ENCODE measurements around the gene CAMKK1.

The CAMKK1 gene

DNA sequence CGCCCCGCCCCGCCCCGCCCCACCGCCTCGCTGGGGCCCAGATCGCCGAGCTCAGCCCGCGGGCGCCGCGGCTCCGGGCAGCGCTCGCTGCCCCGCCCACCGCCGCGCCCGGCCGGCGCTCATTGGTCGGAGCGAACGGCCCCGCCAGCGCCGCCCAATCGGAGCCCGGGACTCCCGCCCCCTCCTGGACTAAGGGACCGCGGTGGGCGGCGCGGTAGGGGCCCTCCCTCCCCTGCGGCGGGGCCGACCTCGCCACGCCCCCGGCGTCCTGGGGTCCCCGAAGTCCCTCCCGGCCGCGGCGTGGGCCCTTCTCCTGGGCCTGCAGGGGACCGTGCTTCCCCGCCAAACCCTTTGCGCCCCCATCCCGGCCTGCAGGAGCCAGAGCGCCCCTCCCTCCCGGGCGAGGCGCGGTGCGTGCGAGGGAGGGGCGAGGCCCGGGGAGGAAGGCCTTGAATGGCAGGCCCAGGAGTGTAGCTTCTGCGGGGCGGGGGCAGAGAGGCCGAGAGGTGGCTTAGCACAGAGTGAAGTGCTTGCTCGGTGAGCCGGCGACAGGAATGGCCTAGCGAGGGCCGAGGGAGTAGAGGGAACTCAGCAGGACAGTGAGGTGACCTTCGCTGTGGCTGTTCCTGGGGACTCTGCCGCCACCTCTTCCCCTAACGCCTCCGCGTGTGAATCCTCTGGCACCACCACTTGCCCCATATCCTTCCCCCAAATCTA is at the start of gene CAMKK1:
Gene CAMKK1, minus strand, starts transcription at position 51 of the 717 bp plus-strand sequence. CDS start 7,366 bp downstream, outside the sequence.
- in situ Hi-C loops (cut with MboI; ENCODE audit: low sequenced_read_pairs) = no loop called here

DNA sequence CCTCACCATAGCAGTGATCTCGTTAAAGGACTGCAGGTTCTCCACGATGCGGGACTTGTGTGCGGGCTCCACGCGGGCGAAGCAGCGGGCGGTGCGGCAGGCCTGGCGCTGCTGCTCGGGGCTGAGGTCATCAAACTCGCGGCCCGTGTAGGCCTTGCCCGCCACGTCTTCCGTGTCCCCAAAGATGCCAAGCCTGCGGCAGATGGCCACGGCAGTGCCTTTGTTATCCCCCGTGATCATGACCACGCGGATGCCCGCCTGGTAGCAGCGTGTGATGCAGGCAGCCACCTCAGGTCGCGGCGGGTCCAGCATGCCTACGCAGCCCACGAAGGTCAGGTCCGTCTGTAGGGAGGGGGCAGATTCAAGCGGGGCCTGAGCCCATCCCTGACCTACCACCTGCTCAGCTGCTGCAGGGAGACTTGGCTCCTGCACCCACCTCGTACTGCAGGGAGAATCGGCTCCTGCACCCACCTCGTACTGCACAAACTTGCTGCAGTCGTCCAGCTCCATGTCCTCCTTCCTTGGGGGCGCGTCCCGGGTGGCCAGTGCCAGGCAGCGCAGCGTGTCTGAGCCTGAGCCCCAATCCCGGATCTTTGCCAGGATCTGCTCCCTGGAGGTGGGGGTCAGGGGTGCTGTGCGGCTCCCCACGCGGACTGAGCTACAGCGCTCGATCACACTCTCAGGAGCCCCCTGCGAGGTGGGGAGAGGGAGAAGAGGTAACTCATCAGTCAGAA is 48.3 kb upstream of the CAMKK1 start:
- in situ Hi-C loops (cut with MboI; ENCODE audit: low sequenced_read_pairs) = no loop called here

DNA sequence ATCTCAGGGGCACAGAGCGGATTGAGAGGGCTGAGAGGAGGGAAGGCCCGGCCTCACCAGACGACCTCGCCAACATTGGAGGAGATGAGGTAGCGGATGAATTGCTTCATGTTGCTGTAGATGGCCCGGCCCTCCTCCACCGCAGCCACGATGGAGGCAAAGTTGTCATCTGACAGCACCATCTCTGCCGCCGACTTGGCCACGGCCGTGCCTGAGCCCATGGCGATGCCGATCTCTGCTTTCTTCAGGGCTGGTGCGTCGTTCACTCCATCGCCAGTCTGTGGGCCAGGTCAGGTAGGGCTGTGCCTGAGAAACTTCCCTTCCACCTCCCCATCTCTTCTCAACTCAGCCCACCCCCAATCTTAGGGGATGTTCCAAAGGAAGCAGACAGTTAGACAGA is 44.5 kb upstream of the CAMKK1 start:
- in situ Hi-C loops (cut with MboI; ENCODE audit: low sequenced_read_pairs) = no loop called here

DNA sequence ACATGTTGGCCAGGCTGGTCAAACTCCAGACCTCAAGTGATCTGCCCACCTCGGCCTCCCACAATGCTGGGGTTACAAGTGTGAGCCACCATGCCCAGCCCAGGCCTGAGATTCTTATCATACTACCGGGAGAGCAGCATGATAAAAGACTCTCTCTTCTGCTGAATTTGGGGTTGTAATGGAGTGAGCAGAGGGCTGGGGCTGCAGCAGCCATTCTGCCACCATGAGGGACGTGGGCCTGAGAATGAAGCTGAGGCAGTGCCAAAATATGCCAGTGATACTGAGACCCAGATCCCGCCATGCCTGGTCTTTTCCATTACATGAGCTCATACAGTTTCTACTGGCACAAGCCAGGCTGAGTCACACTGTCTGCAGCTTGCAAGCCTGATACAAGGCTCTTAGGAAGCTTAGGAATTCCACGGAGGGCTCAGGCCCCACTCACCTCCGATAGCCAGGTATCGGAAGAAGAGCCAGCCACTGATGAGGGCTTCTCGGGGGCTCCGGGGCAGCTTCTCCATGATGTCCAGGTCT is 43.0 kb upstream of the CAMKK1 start:
- in situ Hi-C loops (cut with MboI; ENCODE audit: low sequenced_read_pairs) = no loop called here

DNA sequence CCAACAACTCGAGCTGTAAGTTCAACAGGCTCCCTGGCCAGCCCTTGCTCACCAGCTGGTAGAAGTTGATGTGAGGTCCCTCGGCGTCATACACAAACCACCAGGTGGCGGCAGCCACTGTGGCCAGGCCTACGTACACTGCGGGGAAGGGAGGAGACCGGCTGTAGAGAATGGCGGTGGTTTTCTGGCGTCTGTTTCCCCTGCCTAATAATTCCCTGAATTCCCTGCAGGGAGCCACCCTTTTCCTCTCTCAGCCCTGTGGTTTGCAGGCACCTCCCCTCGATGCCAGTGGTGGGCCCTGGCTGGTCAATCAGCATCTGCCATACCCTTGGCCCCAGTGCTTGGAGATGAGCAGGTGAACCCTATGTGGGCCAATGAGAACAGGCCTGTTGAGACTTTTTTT is 42.3 kb upstream of the CAMKK1 start:
- in situ Hi-C loops (cut with MboI; ENCODE audit: low sequenced_read_pairs) = no loop called here

DNA sequence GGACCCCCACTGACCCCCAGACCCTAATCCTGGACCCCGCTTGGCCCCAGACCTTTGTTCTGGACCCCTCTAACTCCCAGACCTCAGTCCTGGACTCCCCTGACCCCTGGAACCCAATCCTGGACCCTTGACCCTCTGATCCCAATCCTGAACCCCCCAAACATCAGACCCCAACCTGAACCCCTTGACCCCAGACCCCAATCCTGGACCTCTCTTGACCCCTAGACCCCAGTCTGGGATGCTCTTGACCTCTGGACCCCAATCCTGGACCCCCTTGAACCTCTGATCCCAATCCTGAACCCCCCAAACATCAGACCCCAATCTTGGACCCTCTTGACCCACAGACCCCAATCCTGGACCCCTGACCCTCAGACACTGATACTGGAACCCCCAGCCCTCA is 36.9 kb upstream of the CAMKK1 start:
- in situ Hi-C loops (cut with MboI; ENCODE audit: low sequenced_read_pairs) = no loop called here

DNA sequence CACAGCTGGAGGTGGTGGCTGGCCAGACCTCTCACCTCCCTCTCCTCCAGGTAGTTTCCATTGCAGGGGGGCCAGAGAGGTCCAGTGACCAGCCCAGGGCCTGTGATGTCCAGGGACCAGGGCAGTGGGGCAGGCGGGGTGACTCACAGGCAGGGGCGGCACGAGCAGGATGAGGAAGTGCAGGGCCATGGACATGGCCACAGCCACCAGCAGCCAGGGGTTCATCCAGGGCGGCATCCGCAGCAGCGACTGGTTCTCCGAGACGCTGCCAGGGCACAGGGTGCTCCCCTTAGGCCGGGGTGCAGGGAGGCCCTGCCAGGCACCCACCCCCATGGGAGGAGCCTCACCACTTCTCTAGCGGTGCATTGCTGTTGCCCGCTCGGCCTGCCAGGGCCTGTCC is 36.3 kb upstream of the CAMKK1 start:
- in situ Hi-C loops (cut with MboI; ENCODE audit: low sequenced_read_pairs) = no loop called here

DNA sequence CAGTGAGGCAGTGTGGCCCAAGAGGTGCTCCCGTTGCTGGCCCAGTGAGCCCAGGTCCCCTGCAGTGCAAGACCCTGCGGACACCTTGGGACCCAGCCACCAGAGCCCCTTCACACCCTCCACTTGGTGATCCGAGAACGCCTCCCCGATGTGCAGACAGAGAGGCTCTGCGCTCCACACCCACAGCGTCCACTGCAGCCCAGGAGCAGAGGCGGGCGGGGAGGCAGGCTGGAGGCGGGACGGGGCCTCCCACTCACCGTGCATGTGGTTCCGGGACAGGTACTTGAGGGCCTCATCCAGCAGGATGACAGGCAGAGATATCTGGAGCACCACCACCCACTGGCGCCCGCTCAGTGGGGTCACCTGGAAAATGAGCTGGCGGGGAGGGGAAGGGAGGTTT is 35.6 kb upstream of the CAMKK1 start:
- in situ Hi-C loops (cut with MboI; ENCODE audit: low sequenced_read_pairs) = no loop called here

DNA sequence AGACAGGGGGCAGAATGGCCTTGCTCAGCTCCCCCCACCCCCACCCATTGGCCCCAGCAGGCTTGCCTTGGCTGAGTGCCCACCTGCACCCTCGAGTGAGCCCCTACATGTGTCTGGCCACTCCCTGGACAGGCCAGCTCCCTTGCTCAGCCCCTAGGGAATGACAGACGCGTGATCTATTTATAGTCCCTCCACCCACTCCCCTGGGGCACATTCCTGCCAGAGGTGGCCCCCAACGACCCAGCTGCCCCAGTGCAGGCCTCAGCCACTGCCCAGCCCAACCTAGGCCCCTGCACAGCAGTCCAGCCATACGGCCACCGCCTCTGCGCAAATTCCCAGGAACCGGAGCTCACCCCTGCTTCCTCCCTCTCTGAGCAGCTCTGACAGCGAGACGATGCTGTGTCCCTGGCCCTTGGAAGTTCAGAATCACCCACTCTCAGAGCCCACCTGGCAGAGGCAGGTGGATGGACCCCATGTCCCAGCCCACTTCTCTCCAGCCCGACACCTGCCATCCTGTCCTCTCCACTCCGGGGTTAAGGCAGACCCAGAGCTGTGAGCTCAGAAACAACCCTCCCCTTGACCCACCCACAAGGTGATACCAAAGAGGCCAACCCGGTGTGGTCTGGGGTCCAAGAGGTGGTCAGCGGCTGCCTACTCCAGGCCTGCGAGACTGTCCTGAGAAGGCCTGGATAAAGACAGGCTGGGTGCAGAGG is 34.9 kb upstream of the CAMKK1 start:
- in situ Hi-C loops (cut with MboI; ENCODE audit: low sequenced_read_pairs) = no loop called here

DNA sequence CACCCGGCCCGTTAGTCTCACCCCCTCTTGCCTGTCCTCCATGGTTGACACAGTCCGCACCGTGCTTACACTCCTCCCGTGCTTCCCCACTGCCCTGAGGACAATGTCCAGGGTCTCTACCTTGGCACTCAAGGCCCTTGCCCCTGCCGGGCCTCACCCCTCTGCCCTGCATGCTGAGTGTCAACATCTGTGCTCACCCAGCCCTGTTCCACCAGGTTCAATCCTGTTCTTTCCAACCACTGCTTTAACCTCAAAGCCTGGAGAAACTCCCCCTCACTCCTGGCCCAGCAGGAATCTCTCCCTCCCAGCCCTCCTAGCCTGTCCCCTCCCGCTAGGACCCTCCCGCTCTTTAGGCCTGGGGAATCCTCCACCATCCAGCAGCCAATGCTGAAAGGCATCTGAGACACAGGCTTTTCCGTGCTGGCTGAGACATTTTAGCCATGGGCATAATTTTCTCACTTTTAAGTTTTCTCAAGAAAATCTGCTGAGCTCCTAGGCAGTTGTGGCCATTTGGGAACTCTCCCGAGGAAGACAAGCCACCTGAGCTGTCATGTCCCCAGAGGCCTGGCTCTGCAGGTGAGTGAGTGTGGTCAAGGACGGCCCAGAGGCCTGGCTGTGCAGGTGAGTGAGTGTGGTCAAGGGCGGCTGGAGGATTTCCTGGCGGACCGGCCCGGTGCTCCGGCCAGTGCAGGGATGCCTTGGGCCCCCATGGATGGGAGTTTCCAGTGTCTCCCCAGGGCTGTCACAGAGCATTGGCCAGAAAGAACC is 34.2 kb upstream of the CAMKK1 start:
- in situ Hi-C loops (cut with MboI; ENCODE audit: low sequenced_read_pairs) = no loop called here

DNA sequence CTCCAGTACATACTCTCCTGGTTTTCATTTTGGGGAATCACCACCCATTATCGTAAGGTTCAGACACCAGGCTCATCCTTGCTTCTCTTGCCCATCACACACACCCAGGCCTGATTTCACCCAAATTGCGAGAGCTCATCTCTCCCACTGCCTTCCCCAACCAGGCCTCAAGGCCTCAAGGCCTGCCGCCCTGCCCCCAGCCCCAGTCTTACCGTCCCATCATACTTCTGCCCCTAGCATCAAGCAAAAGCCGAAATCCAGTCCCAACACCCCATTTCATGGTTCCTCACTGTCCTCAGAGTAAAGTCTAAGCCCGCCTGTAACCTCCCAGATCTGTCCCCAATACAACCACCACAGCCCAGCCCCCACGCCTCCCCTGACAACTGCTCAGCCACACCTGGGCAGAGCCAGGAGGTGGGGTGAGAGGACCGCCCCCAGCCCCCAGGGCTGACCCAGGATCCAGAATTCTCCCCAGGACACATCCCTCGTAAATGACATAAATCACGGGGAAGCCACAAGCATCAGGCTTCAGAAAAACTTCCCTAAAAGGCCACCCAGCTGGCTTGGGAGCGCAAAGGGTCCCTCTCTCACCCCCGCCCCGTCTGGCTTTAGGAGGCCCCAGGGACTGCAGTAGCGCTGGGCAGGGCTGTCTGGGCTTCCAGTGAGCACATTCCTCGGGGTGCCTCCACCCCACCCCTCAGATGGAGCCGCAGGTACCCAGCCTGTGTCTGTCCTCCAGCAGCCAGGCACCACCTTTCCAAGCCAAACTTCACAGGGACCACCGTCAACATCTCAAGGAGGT is 33.0 kb upstream of the CAMKK1 start:
- in situ Hi-C loops (cut with MboI; ENCODE audit: low sequenced_read_pairs) = no loop called here

DNA sequence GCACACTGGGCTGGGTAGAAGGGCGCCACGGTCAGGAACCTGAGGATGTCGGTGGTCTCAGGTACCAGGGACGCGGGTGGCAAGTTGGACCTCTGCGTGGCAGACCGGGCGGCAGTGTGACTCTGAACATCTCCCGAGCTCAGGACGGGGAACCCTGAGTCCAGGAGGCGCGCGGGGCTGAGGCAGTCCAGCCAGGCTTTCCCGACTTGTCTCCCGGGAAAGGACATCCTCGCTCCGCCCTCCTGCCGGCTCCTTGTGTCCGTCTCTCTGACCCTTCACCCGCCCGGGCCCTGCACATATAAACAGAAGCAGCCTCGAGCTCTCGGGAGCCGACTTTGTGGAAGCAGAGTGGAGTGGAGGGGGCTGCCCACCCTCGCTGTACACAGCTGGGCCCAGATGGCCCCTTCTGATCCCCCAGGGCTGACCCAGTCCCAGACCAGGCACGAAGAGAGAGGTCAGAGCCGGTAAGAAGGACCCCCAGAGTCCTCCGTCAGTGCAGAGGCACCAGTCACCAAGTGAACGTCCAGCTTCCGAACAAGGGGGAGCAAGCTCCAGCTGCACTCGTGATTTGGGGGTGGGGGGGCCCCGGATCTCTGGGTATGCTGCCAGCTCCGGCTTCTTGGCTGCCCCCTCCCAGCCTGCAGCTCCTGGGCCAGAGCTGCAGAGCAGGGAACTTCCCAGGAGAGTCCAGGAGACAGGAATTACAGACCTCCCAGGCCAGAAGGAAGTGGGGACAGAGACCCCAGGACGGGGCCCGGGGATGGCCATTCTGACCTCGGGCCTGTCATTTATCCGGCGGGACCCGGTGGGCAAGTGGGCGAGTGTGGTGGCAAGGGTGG is 31.9 kb upstream of the CAMKK1 start:
- in situ Hi-C loops (cut with MboI; ENCODE audit: low sequenced_read_pairs) = no loop called here

DNA sequence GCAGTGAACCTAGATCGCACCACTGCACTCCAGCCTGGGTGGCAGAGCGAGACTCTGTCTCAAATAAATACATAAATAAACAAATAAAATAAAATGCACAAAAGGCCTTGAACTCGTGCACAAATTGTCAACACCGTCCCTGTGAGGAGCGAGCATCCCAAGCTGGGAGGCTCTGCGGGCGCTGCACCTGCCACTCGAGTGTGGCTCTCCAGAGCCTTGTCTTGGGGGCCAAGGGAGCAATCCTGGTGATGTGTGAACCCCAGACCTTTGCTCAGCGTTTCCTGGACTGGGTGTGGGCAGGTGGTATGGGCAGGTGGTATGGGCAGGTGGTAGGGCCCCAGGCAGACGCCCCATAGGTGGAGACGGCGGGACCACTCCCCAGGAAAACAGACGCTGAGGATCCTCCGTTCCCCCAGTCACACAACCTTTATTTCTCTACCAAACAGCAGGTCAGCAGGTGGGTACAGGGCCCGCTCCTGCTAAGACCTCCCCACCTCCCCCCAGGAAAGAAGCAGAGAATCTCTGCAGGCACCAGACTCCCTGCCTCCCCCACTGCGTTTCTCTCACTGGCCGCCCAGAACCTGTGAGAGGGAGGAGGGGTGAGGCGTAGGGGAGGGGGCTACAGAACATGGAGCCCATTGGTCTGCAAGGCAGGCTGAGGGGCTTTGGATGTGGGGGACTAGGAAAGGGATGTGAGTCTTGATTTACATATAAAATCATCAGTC is 30.8 kb upstream of the CAMKK1 start:
- in situ Hi-C loops (cut with MboI; ENCODE audit: low sequenced_read_pairs) = no loop called here

DNA sequence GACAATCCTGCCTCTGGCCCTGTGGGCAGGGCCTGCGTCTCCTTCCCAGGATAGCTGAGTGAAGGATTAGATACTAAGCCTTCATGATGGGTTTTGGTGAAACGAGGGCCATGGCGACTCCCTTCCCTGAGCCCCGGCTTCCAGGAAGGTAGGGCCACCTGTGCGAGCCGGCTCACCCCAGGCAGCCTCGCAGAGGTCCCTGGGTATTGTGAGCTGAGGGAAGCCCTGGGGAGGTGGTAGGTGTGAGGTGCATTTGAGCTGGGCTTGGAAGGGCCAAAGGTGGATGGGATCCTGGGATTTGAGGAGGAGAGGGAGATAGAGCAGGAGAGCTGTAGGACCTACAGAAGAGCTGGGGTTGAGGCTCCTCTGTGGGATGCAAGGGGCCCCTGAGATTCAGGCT is 29.9 kb upstream of the CAMKK1 start:
- in situ Hi-C loops (cut with MboI; ENCODE audit: low sequenced_read_pairs) = no loop called here

DNA sequence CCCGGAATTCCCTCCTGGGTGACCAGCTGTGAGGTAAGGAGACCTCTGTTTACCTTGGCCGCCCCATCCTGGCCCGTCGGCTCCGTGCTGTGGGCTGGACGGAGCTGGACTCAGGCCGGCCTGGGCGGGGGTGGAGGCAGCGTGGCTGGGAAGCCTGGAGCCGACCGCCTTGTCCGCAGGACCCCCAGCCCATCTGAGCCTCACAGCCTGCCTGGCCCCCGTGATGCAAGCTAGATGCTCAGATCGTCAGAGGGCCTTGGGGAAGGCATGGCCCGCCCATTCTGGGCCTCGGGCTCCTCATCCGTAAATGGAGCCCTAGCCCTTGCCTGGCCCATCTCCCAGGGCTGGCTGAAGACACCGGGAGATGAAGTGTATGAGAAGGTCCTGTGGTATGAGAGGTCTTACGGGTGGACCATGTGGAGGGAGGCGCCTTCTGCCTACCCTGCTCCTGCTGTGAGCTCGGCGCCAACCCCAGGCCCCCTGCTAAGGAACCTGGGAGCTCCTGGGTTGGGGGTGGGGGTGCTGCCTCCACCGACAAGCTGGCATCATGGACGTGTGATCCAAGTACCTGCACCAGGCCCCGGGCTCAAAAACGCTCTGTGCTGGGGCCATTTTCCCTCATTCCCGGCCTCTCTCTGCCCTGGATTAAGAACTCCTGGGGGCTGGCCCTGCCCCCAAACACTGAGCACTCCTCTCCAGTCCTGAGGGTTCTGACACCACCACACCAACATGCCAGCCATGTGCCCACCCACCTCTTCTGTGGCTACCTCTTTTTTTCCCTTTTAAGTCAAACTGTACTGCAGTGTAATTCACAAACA is 28.9 kb upstream of the CAMKK1 start:
- in situ Hi-C loops (cut with MboI; ENCODE audit: low sequenced_read_pairs) = no loop called here

DNA sequence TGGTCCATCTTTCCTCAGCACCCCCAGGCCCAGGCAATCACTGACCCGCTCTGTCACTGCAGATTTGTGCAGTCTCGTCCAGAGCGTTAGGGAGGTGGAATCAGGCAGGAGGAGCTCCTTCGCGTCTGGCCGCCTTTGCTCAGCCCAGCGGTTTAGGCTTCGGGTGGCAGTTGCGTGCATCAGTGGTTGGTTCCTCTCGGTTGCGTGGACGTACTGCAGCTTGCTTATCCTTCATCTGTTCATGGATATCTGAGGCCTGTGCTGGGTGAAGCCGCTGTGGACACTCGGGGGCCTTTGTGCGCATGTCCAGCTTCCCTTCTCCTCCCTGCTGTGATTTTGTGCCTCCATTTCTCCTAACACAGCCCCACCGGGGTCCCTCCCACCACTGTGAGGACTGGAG is 28.2 kb upstream of the CAMKK1 start:
- in situ Hi-C loops (cut with MboI; ENCODE audit: low sequenced_read_pairs) = no loop called here

DNA sequence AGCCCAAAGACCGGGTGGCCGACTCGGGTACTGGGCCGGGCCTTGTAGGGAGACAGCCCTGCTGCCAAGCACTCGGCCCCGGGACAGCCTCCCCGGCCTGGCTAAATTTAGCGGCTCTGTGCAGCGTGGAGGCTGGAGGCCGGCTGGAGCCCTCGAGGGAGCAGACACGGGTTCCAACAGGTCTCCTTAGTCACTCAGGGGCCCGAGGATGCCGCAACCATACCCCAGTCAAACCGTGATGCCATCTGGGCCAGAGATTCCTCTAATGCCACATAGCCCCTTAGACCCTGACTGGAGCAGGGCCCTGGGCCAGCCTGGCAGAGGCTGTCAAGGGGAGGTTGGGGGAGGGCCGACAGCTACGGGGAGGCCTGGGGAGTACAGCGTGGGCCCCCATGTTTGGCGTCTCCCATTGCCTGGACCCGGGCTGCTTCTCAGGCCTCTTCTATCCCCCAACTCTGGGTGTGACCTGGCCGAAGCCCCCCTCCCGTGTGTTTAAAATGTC is 26.3 kb upstream of the CAMKK1 start:
- in situ Hi-C loops (cut with MboI; ENCODE audit: low sequenced_read_pairs) = no loop called here

All from HL-60/S4 treated with phorbol 12-myristate 13-acetate at 8.2 ng/mL for 4 days and 3 days (cell line).